Measurements from ENCODE around the gene KIF18B. TPM values are rescaled to one million over a fixed set of nuclear protein-coding genes. Genes with fewer than 3 reads are reported as not detected.

The KIF18B gene
- total RNA-seq, 2 experiments from 2014 or later = 0.05 to 0.08 TPM

- TF ChIP-seq CTCF (IDR thresholded peaks at IDR 0.05) = no peak
- ChIA-PET POLR2A (no interaction called here), CTCF (no interaction called here)
- peak overlapping the region; percentile 71 for H3K4me3 Mint-ChIP-seq
- Histone ChIP-seq H3K4me3 (ENCODE audit: low read length) (peak overlapping the region; percentile 3), H3K27me3 (ENCODE audit: control insufficient read depth in 1 of 2, insufficient read depth in 2 of 2, low read length in 2 of 2) (peaks cover 42 to 55% of the 10 kb centered on the region in 2 experiments), H3K9me3 (ENCODE audit: control insufficient read depth in 1 of 2, insufficient read depth in 1 of 2, low read length in 2 of 2) (peaks cover 0 to 16% of the 10 kb centered on the region in 2 experiments), H3K27ac (ENCODE audit: low read depth in 1 of 2, low read length in 2 of 2) (no peak overlapping the region), H3K36me3 (ENCODE audit: insufficient read depth, low read length) (no peaks in the 10 kb centered on the region), H3K4me1 (ENCODE audit: insufficient read depth, low read length) (peaks cover 42% of the 10 kb centered on the region)
- H3K27ac Mint-ChIP-seq = no peak overlapping the region
- no peaks in the 10 kb centered on the region for H3K9me3 Mint-ChIP-seq
- DNase-seq (peak in 2 of 14 experiments; percentile 31 to 38), ATAC-seq (ENCODE audit: poor library complexity) (peak; percentile 7)
- H3K4me1 Mint-ChIP-seq (ENCODE audit: low read depth) = peaks cover 32% of the 10 kb centered on the region
- intact Hi-C loops (cut with DNase I, micrococcal nuclease) = loop anchor here in 1 of 2 experiments (5.0 kb wide), 2 partner anchors 50 to 190 kb away; no protein-coding TSS in a partner anchor
- no peaks in the 10 kb centered on the region for H3K36me3 Mint-ChIP-seq (ENCODE audit: low read depth)
- H3K27me3 Mint-ChIP-seq = peaks cover 73% of the 10 kb centered on the region
These were observed 19.7 kb upstream of the KIF18B start for GRCh38 chr17:44967026-44967906.

GRCh38 chr17:44966348-44967025 is 18.9 kb upstream of the KIF18B start:
- Mint-ChIP-seq H3K36me3 (ENCODE audit: low read depth) (no peaks in the 10 kb centered on the region), H3K4me3 (peak overlapping the region; percentile 71), H3K9me3 (no peaks in the 10 kb centered on the region), H3K4me1 (ENCODE audit: low read depth) (peaks cover 32% of the 10 kb centered on the region), H3K27ac (no peak overlapping the region), H3K27me3 (peaks cover 73% of the 10 kb centered on the region)
- DNase-seq (no peak), ATAC-seq (ENCODE audit: poor library complexity) (no peak)
- TF ChIP-seq CTCF (IDR thresholded peaks at IDR 0.05) = no peak
- intact Hi-C loops (cut with DNase I, micrococcal nuclease) = loop anchor here in 1 of 2 experiments (5.0 kb wide), 2 partner anchors 51 to 189 kb away; no protein-coding TSS in a partner anchor
- H3K27me3 ChIP-seq (ENCODE audit: control insufficient read depth in 1 of 2, insufficient read depth in 2 of 2, low read length in 2 of 2) = peaks cover 42 to 55% of the 10 kb centered on the region in 2 experiments
- no peak overlapping the region for H3K27ac ChIP-seq (ENCODE audit: low read depth in 1 of 2, low read length in 2 of 2)
- ChIA-PET POLR2A (no interaction called here), CTCF (no interaction called here)
- peak overlapping the region; percentile 3 for H3K4me3 ChIP-seq (ENCODE audit: low read length)
- H3K4me1 ChIP-seq (ENCODE audit: insufficient read depth, low read length) = peaks cover 42% of the 10 kb centered on the region
- H3K36me3 ChIP-seq (ENCODE audit: insufficient read depth, low read length) = no peaks in the 10 kb centered on the region
- peaks cover 0 to 16% of the 10 kb centered on the region in 2 experiments for H3K9me3 ChIP-seq (ENCODE audit: control insufficient read depth in 1 of 2, insufficient read depth in 1 of 2, low read length in 2 of 2)

GRCh38 chr17:44965481-44966234 is 18.1 kb upstream of the KIF18B start:
- no peak overlapping the region for H3K27ac ChIP-seq (ENCODE audit: low read depth in 1 of 2, low read length in 2 of 2)
- peak overlapping the region; percentile 49 for H3K4me3 Mint-ChIP-seq
- peaks cover 42% of the 10 kb centered on the region for H3K4me1 ChIP-seq (ENCODE audit: insufficient read depth, low read length)
- H3K4me3 ChIP-seq (ENCODE audit: low read length) = no peak overlapping the region
- H3K27me3 ChIP-seq (ENCODE audit: control insufficient read depth in 1 of 2, insufficient read depth in 2 of 2, low read length in 2 of 2) = peaks cover 47 to 60% of the 10 kb centered on the region in 2 experiments
- H3K9me3 Mint-ChIP-seq = no peaks in the 10 kb centered on the region
- H3K4me1 Mint-ChIP-seq (ENCODE audit: low read depth) = peaks cover 32% of the 10 kb centered on the region
- POLR2A ChIA-PET = no interaction called here
- DNase-seq = no peak
- TF ChIP-seq CTCF (IDR thresholded peaks at IDR 0.05) = no peak
- H3K36me3 Mint-ChIP-seq (ENCODE audit: low read depth) = no peaks in the 10 kb centered on the region
- no peaks in the 10 kb centered on the region for H3K36me3 ChIP-seq (ENCODE audit: insufficient read depth, low read length)
- intact Hi-C loops (cut with DNase I, micrococcal nuclease) = loop anchor here in 1 of 2 experiments (5.0 kb wide), 2 partner anchors 52 to 188 kb away; no protein-coding TSS in a partner anchor
- CTCF ChIA-PET = interaction anchor here (0.6 kb wide), 1 partner anchor 28 kb away, joined by 3 read pairs; no protein-coding TSS in a partner anchor
- ATAC-seq (ENCODE audit: poor library complexity) = no peak
- peaks cover 0 to 16% of the 10 kb centered on the region in 2 experiments for H3K9me3 ChIP-seq (ENCODE audit: control insufficient read depth in 1 of 2, insufficient read depth in 1 of 2, low read length in 2 of 2)
- H3K27ac Mint-ChIP-seq = no peak overlapping the region
- peaks cover 79% of the 10 kb centered on the region for H3K27me3 Mint-ChIP-seq
